NCI-H2029 (cell line): ENCODE data around the gene TMEM87B.
"Not testable (repeated sequence)": the region's sequence is repeated elsewhere in the genome, so short reads cannot be mapped to it uniquely, and the experiment has no call there.

Experiments used
- DNase-seq: peaks from one replicate; lab custom pipeline; 2025; lab: John Stamatoyannopoulos, UW

Gene TMEM87B

GRCh38 chr2:112133344-112133743, 78.3 kb downstream of the TMEM87B start:
- no peak for DNase-seq

GRCh38 chr2:112134120-112134519, 79.1 kb downstream of the TMEM87B start:
- no peak for DNase-seq

- DNase-seq: no peak
Observed at GRCh38 chr2:112136096-112136495, 81.0 kb downstream of the TMEM87B start.

- no peak for DNase-seq
Observed at GRCh38 chr2:112137516-112138158, 82.6 kb downstream of the TMEM87B start.

- DNase-seq: no peak
Observed at GRCh38 chr2:112138159-112139032, 83.3 kb downstream of the TMEM87B start, which contains the start of gene FBLN7. TSS of gene FBLN7 (plus strand) at chr2:112138385. CDS start at chr2:112138656, 271 bp downstream.

- not testable (repeated sequence) for DNase-seq
Observed at GRCh38 chr2:112139033-112139614, 84.1 kb downstream of the TMEM87B start.

GRCh38 chr2:112139661-112140204, 84.7 kb downstream of the TMEM87B start:
- DNase-seq: not testable (repeated sequence)

GRCh38 chr2:112140205-112140802, 85.2 kb downstream of the TMEM87B start:
- no peak for DNase-seq

- DNase-seq: no peak
Observed at GRCh38 chr2:112140899-112141625, 86.0 kb downstream of the TMEM87B start.

GRCh38 chr2:112141626-112142007, 86.5 kb downstream of the TMEM87B start:
- DNase-seq: peak; percentile 94

GRCh38 chr2:112142525-112143078, 87.5 kb downstream of the TMEM87B start:
- no peak for DNase-seq

- no peak for DNase-seq
Observed at GRCh38 chr2:112143150-112143549, 88.1 kb downstream of the TMEM87B start.

GRCh38 chr2:112144966-112145365, 89.9 kb downstream of the TMEM87B start:
- no peak for DNase-seq

- no peak for DNase-seq
Observed at GRCh38 chr2:112147382-112148168, 92.5 kb downstream of the TMEM87B start.

GRCh38 chr2:112148477-112148876, 93.4 kb downstream of the TMEM87B start:
- DNase-seq: no peak

GRCh38 chr2:112149194-112149593, 94.1 kb downstream of the TMEM87B start:
- DNase-seq: no peak

GRCh38 chr2:112149866-112150435, 94.9 kb downstream of the TMEM87B start:
- no peak for DNase-seq

GRCh38 chr2:112150447-112150846, 95.4 kb downstream of the TMEM87B start:
- DNase-seq: no peak

GRCh38 chr2:112150851-112151250, 95.8 kb downstream of the TMEM87B start:
- no peak for DNase-seq

- no peak for DNase-seq
Observed at GRCh38 chr2:112151271-112151670, 96.2 kb downstream of the TMEM87B start.
